Skeletal muscle satellite cell (primary cell): ENCODE measurements around the gene CHEK1.

ENCODE experiments used
- H3K27me3 ChIP-seq: 2 replicates; pipeline ENCODE4 v1.7.0; 2013; ENCODE audit warnings: low read length; ENCODE audit not compliant: control insufficient read depth, insufficient read depth
- H3K36me3 ChIP-seq: 2 replicates; pipeline ENCODE4 v1.7.0; 2013; ENCODE audit warnings: mild to moderate bottlenecking, control low read depth, low read length; ENCODE audit not compliant: insufficient read depth
- H3K4me1 ChIP-seq: 2 replicates; pipeline ENCODE4 v1.7.0; 2013; ENCODE audit warnings: low read length; ENCODE audit not compliant: control insufficient read depth, insufficient read depth
- H3K4me2 ChIP-seq: 2 replicates; pipeline ENCODE4 v1.7.0; 2013; ENCODE audit warnings: mild to moderate bottlenecking, low read length
- H3K4me3 ChIP-seq: 2 replicates; pipeline ENCODE4 v1.7.0; 2013; ENCODE audit warnings: low read length
- H3K9ac ChIP-seq: 2 replicates; pipeline ENCODE4 v1.7.0; 2013; ENCODE audit warnings: mild to moderate bottlenecking, low read depth, low read length, moderate library complexity
- H3K9me3 ChIP-seq: replicated peaks from 2 replicates; pipeline ENCODE4 v1.7.0; 2013; ENCODE audit warnings: mild to moderate bottlenecking, control low read depth, low read length

CHEK1 gene

GRCh38 chr11:125674210-125674609 lies 49.2 kb downstream of the CHEK1 start:
- no peak overlapping the region for H3K4me2 ChIP-seq
- no peaks in the 10 kb centered on the region for H3K27me3 ChIP-seq
- no peak overlapping the region for H3K4me3 ChIP-seq
- H3K36me3 ChIP-seq, result peaks cover 12% of the 10 kb centered on the region
- no peaks in the 10 kb centered on the region for H3K9me3 ChIP-seq
- peaks cover 4% of the 10 kb centered on the region for H3K4me1 ChIP-seq
- no peak overlapping the region for H3K9ac ChIP-seq

- Histone ChIP-seq H3K9ac (no peak overlapping the region), H3K4me3 (no peak overlapping the region), H3K4me2 (no peak overlapping the region), H3K27me3 (no peaks in the 10 kb centered on the region), H3K9me3 (no peaks in the 10 kb centered on the region), H3K36me3 (peaks cover 12% of the 10 kb centered on the region), H3K4me1 (peaks cover under 1% of the 10 kb centered on the region)
Observed at GRCh38 chr11:125675196-125675595, 50.2 kb downstream of the CHEK1 start.

GRCh38 chr11:125679397-125679796 lies 54.4 kb downstream of the CHEK1 start:
- no peak overlapping the region for H3K4me2 ChIP-seq
- no peaks in the 10 kb centered on the region for H3K27me3 ChIP-seq
- no peaks in the 10 kb centered on the region for H3K4me1 ChIP-seq
- no peak overlapping the region for H3K4me3 ChIP-seq
- peaks cover 12% of the 10 kb centered on the region for H3K36me3 ChIP-seq
- H3K9me3 ChIP-seq, result no peaks in the 10 kb centered on the region
- H3K9ac ChIP-seq, result no peak overlapping the region

GRCh38 chr11:125679837-125680236 lies 54.9 kb downstream of the CHEK1 start:
- Histone ChIP-seq H3K4me3 (no peak overlapping the region), H3K36me3 (peaks cover 12% of the 10 kb centered on the region), H3K9ac (no peak overlapping the region), H3K27me3 (no peaks in the 10 kb centered on the region), H3K4me1 (no peaks in the 10 kb centered on the region), H3K9me3 (no peaks in the 10 kb centered on the region), H3K4me2 (no peak overlapping the region)

- H3K9me3 ChIP-seq, result no peaks in the 10 kb centered on the region
- H3K4me1 ChIP-seq, result no peaks in the 10 kb centered on the region
- no peak within 1 kb of the TSS for H3K4me3 ChIP-seq
- no peaks in the 10 kb centered on the region for H3K27me3 ChIP-seq
- no peak within 1 kb of the TSS for H3K9ac ChIP-seq
- H3K4me2 ChIP-seq, result no peak within 1 kb of the TSS
- peaks cover 10% of the 10 kb centered on the region for H3K36me3 ChIP-seq
Observed at GRCh38 chr11:125680747-125681146, 55.8 kb downstream of the CHEK1 start, which contains the start of gene ACRV1. Gene ACRV1, minus strand, starts transcription at chr11:125680847. Its CDS starts 67 bp downstream, at chr11:125680780.

GRCh38 chr11:125685228-125685627 lies 60.3 kb downstream of the CHEK1 start:
- Histone ChIP-seq H3K9me3 (no peaks in the 10 kb centered on the region), H3K27me3 (no peaks in the 10 kb centered on the region), H3K4me2 (no peak overlapping the region), H3K9ac (no peak overlapping the region), H3K4me1 (no peaks in the 10 kb centered on the region), H3K4me3 (no peak overlapping the region), H3K36me3 (no peaks in the 10 kb centered on the region)

- H3K36me3 ChIP-seq, result no peaks in the 10 kb centered on the region
Observed at GRCh38 chr11:125688066-125688465, 63.1 kb downstream of the CHEK1 start.

GRCh38 chr11:125688632-125689031 lies 63.7 kb downstream of the CHEK1 start:
- H3K27me3 ChIP-seq, result no peaks in the 10 kb centered on the region
- H3K36me3 ChIP-seq, result no peaks in the 10 kb centered on the region
- no peak overlapping the region for H3K4me3 ChIP-seq
- H3K9ac ChIP-seq, result no peak overlapping the region
- no peaks in the 10 kb centered on the region for H3K9me3 ChIP-seq
- no peak overlapping the region for H3K4me2 ChIP-seq
- no peaks in the 10 kb centered on the region for H3K4me1 ChIP-seq

More at GRCh38 chr11:125688066-125688465, 63.1 kb downstream of the CHEK1 start:
- no peaks in the 10 kb centered on the region for H3K9me3 ChIP-seq
- H3K27me3 ChIP-seq, result no peaks in the 10 kb centered on the region
- H3K9ac ChIP-seq, result no peak overlapping the region
- no peaks in the 10 kb centered on the region for H3K4me1 ChIP-seq
- no peak overlapping the region for H3K4me3 ChIP-seq
- H3K4me2 ChIP-seq, result no peak overlapping the region

GRCh38 chr11:125689274-125689859 lies 64.4 kb downstream of the CHEK1 start:
- H3K4me2 ChIP-seq, result no peak overlapping the region
- H3K9ac ChIP-seq, result no peak overlapping the region
- H3K9me3 ChIP-seq, result no peaks in the 10 kb centered on the region
- H3K27me3 ChIP-seq, result no peaks in the 10 kb centered on the region
- no peaks in the 10 kb centered on the region for H3K36me3 ChIP-seq
- H3K4me3 ChIP-seq, result no peak overlapping the region
- no peaks in the 10 kb centered on the region for H3K4me1 ChIP-seq

- H3K4me2 ChIP-seq, result no peak overlapping the region
- H3K27me3 ChIP-seq, result no peaks in the 10 kb centered on the region
- H3K4me1 ChIP-seq, result no peaks in the 10 kb centered on the region
- no peak overlapping the region for H3K4me3 ChIP-seq
- no peaks in the 10 kb centered on the region for H3K9me3 ChIP-seq
- no peaks in the 10 kb centered on the region for H3K36me3 ChIP-seq
- H3K9ac ChIP-seq, result no peak overlapping the region
Observed at GRCh38 chr11:125690006-125690405, 65.0 kb downstream of the CHEK1 start.

GRCh38 chr11:125692887-125693286 lies 67.9 kb downstream of the CHEK1 start:
- Histone ChIP-seq H3K9me3 (no peaks in the 10 kb centered on the region), H3K4me2 (no peak overlapping the region), H3K36me3 (no peaks in the 10 kb centered on the region), H3K27me3 (no peaks in the 10 kb centered on the region), H3K4me3 (no peak overlapping the region), H3K9ac (no peak overlapping the region), H3K4me1 (no peaks in the 10 kb centered on the region)

- no peak overlapping the region for H3K4me2 ChIP-seq
- H3K36me3 ChIP-seq, result no peaks in the 10 kb centered on the region
- H3K4me3 ChIP-seq, result no peak overlapping the region
- H3K9me3 ChIP-seq, result no peaks in the 10 kb centered on the region
- no peak overlapping the region for H3K9ac ChIP-seq
- H3K4me1 ChIP-seq, result no peaks in the 10 kb centered on the region
- H3K27me3 ChIP-seq, result no peaks in the 10 kb centered on the region
Observed at GRCh38 chr11:125694951-125695350, 70.0 kb downstream of the CHEK1 start.
